ENCODE data around the gene CCRL2. TPM values are rescaled to one million over a fixed set of nuclear protein-coding genes. Genes with fewer than 3 reads are reported as not detected.

Gene CCRL2
- total and polyA plus RNA-seq, 9 of the 15 experiments (the other 6 are each of a cell fraction or from before 2014, with no cell fraction given), result 3.4 to 5.7 (median 4.0) TPM

DNA sequence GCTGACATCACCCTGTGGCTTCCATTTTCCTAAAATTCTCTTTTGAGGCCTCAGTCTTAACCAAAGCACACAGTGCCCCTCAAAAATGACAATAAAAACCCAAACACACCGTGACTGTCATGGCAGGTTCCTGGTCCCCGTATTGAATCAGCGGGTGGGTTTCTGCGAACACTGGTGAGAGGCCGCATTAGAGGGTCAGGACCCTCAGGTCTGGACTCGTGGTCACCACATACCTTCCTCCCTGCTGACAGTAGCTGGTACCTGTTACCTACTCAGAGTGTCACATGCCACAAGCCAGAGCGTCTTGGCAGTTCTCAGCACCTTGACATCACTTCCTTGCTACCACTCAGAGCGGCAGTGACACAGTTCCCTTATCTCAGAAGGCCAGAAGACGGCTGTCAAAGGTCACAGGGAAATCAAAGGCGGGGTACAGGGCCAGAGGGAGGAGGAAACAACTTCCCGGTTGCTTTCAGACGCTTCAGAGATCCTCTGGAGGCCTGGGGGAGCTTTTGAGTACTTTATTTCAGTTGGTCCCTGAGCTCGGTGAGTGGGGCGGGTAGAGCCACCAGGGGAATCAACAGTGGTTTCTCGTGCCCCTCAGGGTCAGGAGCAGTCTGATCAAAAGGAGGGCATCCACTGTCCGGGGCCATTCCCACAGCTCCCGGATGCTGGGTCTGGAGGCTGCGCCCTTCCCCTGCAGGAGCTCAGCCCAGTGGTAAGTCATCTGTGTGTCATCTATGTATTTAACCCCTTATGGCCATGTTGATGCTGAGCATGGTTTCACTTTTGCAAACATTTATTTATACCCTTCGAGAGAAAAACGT lies at the start of gene CCRL2, which contains the start of gene CCR5AS (continued):
- TF ChIP-seq POU5F1 (IDR thresholded peaks at IDR 0.05; ENCODE audit: borderline replicate concordance, low read depth, low read length, partially characterized antibody), result no peak
- peak; percentile 93 for TF ChIP-seq ZNF766 (CRISPR knock-in tag; conservative IDR thresholded peaks at IDR 0.05)
- TF ChIP-seq, protein P1, sequence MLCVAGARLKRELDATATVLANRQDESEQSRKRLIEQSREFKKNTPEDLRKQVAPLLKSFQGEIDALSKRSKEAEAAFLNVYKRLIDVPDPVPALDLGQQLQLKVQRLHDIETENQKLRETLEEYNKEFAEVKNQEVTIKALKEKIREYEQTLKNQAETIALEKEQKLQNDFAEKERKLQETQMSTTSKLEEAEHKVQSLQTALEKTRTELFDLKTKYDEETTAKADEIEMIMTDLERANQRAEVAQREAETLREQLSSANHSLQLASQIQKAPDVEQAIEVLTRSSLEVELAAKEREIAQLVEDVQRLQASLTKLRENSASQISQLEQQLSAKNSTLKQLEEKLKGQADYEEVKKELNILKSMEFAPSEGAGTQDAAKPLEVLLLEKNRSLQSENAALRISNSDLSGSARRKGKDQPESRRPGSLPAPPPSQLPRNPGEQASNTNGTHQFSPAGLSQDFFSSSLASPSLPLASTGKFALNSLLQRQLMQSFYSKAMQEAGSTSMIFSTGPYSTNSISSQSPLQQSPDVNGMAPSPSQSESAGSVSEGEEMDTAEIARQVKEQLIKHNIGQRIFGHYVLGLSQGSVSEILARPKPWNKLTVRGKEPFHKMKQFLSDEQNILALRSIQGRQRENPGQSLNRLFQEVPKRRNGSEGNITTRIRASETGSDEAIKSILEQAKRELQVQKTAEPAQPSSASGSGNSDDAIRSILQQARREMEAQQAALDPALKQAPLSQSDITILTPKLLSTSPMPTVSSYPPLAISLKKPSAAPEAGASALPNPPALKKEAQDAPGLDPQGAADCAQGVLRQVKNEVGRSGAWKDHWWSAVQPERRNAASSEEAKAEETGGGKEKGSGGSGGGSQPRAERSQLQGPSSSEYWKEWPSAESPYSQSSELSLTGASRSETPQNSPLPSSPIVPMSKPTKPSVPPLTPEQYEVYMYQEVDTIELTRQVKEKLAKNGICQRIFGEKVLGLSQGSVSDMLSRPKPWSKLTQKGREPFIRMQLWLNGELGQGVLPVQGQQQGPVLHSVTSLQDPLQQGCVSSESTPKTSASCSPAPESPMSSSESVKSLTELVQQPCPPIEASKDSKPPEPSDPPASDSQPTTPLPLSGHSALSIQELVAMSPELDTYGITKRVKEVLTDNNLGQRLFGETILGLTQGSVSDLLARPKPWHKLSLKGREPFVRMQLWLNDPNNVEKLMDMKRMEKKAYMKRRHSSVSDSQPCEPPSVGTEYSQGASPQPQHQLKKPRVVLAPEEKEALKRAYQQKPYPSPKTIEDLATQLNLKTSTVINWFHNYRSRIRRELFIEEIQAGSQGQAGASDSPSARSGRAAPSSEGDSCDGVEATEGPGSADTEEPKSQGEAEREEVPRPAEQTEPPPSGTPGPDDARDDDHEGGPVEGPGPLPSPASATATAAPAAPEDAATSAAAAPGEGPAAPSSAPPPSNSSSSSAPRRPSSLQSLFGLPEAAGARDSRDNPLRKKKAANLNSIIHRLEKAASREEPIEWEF (CRISPR knock-in tag; IDR thresholded peaks at IDR 0.05), result peak; percentile 90; the same call in 1 of the 2 replicates
- TF ChIP-seq, protein P2, sequence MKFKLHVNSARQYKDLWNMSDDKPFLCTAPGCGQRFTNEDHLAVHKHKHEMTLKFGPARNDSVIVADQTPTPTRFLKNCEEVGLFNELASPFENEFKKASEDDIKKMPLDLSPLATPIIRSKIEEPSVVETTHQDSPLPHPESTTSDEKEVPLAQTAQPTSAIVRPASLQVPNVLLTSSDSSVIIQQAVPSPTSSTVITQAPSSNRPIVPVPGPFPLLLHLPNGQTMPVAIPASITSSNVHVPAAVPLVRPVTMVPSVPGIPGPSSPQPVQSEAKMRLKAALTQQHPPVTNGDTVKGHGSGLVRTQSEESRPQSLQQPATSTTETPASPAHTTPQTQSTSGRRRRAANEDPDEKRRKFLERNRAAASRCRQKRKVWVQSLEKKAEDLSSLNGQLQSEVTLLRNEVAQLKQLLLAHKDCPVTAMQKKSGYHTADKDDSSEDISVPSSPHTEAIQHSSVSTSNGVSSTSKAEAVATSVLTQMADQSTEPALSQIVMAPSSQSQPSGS (CRISPR knock-in tag; IDR thresholded peaks at IDR 0.05), result no peak
- TF ChIP-seq FOXM1 (IDR thresholded peaks at IDR 0.05; ENCODE audit: low read depth), result peak; percentile 78
- TF ChIP-seq FOXM1 (CRISPR knock-in tag; IDR thresholded peaks at IDR 0.05; ENCODE audit: low read depth), result 0 out of 2 replicates have a peak, but pooled peaks have one; percentile 26
- no peak for TF ChIP-seq ILK (tag; IDR thresholded peaks at IDR 0.05; ENCODE audit: borderline replicate concordance, low read depth)
- TF ChIP-seq, protein P3, sequence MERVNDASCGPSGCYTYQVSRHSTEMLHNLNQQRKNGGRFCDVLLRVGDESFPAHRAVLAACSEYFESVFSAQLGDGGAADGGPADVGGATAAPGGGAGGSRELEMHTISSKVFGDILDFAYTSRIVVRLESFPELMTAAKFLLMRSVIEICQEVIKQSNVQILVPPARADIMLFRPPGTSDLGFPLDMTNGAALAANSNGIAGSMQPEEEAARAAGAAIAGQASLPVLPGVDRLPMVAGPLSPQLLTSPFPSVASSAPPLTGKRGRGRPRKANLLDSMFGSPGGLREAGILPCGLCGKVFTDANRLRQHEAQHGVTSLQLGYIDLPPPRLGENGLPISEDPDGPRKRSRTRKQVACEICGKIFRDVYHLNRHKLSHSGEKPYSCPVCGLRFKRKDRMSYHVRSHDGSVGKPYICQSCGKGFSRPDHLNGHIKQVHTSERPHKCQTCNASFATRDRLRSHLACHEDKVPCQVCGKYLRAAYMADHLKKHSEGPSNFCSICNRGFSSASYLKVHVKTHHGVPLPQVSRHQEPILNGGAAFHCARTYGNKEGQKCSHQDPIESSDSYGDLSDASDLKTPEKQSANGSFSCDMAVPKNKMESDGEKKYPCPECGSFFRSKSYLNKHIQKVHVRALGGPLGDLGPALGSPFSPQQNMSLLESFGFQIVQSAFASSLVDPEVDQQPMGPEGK (CRISPR knock-in tag; IDR thresholded peaks at IDR 0.05; ENCODE audit: borderline replicate concordance), result peak; percentile 44; the same call in 1 of the 2 replicates
- no peak for TF ChIP-seq POLR2AphosphoS2 (IDR thresholded peaks at IDR 0.05; ENCODE audit: low read length)
- TF ChIP-seq ELF4 (CRISPR knock-in tag; IDR thresholded peaks at IDR 0.05), result peak; percentile 83; the same call in 1 of the 2 replicates
- TF ChIP-seq, protein P4, sequence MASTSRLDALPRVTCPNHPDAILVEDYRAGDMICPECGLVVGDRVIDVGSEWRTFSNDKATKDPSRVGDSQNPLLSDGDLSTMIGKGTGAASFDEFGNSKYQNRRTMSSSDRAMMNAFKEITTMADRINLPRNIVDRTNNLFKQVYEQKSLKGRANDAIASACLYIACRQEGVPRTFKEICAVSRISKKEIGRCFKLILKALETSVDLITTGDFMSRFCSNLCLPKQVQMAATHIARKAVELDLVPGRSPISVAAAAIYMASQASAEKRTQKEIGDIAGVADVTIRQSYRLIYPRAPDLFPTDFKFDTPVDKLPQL (IDR thresholded peaks at IDR 0.05; ENCODE audit: extremely low read depth, insufficient read length), result no peak
- TF ChIP-seq SMAD2 (IDR thresholded peaks at IDR 0.05; ENCODE audit: low read depth, low read length), result no peak
- TF ChIP-seq SMC3 (conservative IDR thresholded peaks at IDR 0.05; ENCODE audit: insufficient read depth, low read depth, low read length), result 0 out of 2 replicates have a peak, but pooled peaks have one; percentile 9
- no peak; the same call in 1 of the 2 replicates for TF ChIP-seq HSF4 (CRISPR knock-in tag; IDR thresholded peaks at IDR 0.05; ENCODE audit: borderline replicate concordance)
- TF ChIP-seq CREB1 (IDR thresholded peaks at IDR 0.05), result peak; percentile 93
- peak; percentile 92 for TF ChIP-seq CREB1 (CRISPR knock-in tag; IDR thresholded peaks at IDR 0.05)
- no peak for TF ChIP-seq MCM7 (IDR thresholded peaks at IDR 0.05)
